OCI-LY1 (cell line): Measurements from ENCODE around the gene CCDC51.

Experiments used
- EZH2 ChIP-seq: fragments of 200-600 bp; sonication (generic), shearing (Covaris generic); IDR thresholded peaks from 2 replicates; pipeline ENCODE4 v1.8.0; 2017; ENCODE audit warnings: borderline replicate concordance, mixed run types, mild to moderate bottlenecking, antibody characterized with exemption, low read length, moderate library complexity, mixed read lengths
- TF ChIP-seq, protein P1 (sequence below): fragments of 200-600 bp; sonication (generic), shearing (Covaris generic); IDR thresholded peaks from 2 replicates; pipeline ENCODE4 v1.5.1; 2017; ENCODE audit warnings: mild to moderate bottlenecking, antibody characterized with exemption, low read length, moderate library complexity, mixed read lengths

DNA sequence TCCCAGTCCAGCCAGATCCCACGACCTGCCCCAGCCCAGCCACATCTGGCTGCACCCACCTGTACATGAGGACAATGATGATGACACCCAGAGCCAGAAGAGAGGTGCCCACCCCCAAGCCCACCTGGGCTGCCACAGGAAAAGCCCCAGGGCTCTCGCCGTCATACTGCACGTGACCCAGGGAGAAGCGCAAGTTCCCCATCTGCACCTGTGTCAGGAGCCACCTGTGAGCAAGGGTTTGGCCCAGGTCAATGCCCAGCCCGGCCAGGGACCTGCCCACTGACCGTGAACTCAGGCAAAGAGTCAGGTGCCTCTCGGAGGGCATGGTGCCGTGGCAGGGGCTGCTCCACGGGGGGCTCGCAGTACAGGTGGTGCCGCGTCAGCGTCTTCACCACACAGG lies 26.3 kb downstream of the CCDC51 start:
- TF ChIP-seq, protein P1, sequence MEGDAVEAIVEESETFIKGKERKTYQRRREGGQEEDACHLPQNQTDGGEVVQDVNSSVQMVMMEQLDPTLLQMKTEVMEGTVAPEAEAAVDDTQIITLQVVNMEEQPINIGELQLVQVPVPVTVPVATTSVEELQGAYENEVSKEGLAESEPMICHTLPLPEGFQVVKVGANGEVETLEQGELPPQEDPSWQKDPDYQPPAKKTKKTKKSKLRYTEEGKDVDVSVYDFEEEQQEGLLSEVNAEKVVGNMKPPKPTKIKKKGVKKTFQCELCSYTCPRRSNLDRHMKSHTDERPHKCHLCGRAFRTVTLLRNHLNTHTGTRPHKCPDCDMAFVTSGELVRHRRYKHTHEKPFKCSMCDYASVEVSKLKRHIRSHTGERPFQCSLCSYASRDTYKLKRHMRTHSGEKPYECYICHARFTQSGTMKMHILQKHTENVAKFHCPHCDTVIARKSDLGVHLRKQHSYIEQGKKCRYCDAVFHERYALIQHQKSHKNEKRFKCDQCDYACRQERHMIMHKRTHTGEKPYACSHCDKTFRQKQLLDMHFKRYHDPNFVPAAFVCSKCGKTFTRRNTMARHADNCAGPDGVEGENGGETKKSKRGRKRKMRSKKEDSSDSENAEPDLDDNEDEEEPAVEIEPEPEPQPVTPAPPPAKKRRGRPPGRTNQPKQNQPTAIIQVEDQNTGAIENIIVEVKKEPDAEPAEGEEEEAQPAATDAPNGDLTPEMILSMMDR, result no peak
- no peak for TF ChIP-seq EZH2
